HL-60 (cell line): ENCODE data around the gene DPEP1.

ENCODE experiments used
- DNase-seq, 2 experiments: peaks; one replicate each; pipeline ENCODE4 v3.0.0-alpha.2; 2010 to 2020; ENCODE audit warnings: low read depth in 1 of 2, low spot score in 1 of 2
- H3K27ac ChIP-seq: fragments of 250-450 bp; sonication (Bioruptor Pico); replicated peaks from 2 replicates; pipeline ENCODE4 v1.5.1; 2020; ENCODE audit warnings: mild to moderate bottlenecking, moderate library complexity
- H3K27me3 ChIP-seq: fragments of 250-450 bp; sonication (Bioruptor Pico); 2 replicates; pipeline ENCODE4 v1.5.1; 2021; ENCODE audit warnings: mild to moderate bottlenecking, moderate library complexity; ENCODE audit not compliant: insufficient read depth, poor library complexity, severe bottlenecking
- H3K4me3 ChIP-seq: replicated peaks from 2 replicates; pipeline ENCODE4 v1.5.1; 2011; ENCODE audit warnings: mild to moderate bottlenecking, control low read depth, low read length; ENCODE audit not compliant: insufficient read depth
- GABPA ChIP-seq: IDR thresholded peaks from 2 replicates; pipeline ENCODE4 v1.6.1; 2012; ENCODE audit warnings: low read depth
- POLR2AphosphoS5 ChIP-seq: IDR thresholded peaks from 2 replicates; pipeline ENCODE4 v1.6.1; 2012; ENCODE audit warnings: low read depth
- SPI1 ChIP-seq: IDR thresholded peaks from 2 replicates; pipeline ENCODE4 v1.6.1; 2012; ENCODE audit warnings: low read depth, mild to moderate bottlenecking, borderline replicate concordance
- TF ChIP-seq, protein P1 (sequence below): IDR thresholded peaks from one replicate; pipeline ENCODE4 v1.5.1; 2011; ENCODE audit warnings: low read length, control low read depth, inconsistent platforms; ENCODE audit not compliant: insufficient read depth
- TF ChIP-seq, protein P2 (sequence below): IDR thresholded peaks from 2 replicates; pipeline ENCODE4 v1.6.1; 2012; ENCODE audit warnings: low read depth; ENCODE audit not compliant: insufficient replicate concordance

The DPEP1 gene

DNA sequence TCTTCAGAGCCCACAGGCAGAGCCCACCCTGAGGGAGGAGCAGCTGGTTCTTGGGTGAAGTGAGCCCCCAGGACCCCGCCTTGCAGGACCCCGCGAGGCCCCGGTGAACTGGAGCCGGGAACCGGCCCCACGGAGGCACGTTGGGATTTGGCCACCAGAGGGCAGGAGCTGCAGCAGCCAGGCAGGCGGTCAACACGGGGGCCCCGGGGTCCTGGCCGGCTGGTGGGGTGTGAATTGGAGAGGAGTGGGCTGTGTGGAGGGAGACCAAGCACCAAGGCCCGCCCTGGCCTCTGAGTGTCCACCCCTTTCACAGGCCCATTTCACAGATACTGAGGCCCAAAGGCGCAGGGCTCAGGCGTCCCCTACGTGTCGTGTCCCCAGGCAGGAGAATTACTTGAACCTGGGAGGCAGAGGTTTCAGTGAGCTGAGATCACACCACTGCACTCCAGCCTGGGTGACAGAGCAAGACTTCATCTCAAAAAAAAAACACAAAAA, 2.2 kb downstream of the DPEP1 start:
- Histone ChIP-seq H3K4me3 (no peak overlapping the region), H3K27ac (no peak overlapping the region), H3K27me3 (no peaks in the 10 kb centered on the region)
- no peak for DNase-seq
- TF ChIP-seq, protein P1, sequence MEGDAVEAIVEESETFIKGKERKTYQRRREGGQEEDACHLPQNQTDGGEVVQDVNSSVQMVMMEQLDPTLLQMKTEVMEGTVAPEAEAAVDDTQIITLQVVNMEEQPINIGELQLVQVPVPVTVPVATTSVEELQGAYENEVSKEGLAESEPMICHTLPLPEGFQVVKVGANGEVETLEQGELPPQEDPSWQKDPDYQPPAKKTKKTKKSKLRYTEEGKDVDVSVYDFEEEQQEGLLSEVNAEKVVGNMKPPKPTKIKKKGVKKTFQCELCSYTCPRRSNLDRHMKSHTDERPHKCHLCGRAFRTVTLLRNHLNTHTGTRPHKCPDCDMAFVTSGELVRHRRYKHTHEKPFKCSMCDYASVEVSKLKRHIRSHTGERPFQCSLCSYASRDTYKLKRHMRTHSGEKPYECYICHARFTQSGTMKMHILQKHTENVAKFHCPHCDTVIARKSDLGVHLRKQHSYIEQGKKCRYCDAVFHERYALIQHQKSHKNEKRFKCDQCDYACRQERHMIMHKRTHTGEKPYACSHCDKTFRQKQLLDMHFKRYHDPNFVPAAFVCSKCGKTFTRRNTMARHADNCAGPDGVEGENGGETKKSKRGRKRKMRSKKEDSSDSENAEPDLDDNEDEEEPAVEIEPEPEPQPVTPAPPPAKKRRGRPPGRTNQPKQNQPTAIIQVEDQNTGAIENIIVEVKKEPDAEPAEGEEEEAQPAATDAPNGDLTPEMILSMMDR: peak; percentile 4
- TF ChIP-seq GABPA: no peak
- TF ChIP-seq, protein P2, sequence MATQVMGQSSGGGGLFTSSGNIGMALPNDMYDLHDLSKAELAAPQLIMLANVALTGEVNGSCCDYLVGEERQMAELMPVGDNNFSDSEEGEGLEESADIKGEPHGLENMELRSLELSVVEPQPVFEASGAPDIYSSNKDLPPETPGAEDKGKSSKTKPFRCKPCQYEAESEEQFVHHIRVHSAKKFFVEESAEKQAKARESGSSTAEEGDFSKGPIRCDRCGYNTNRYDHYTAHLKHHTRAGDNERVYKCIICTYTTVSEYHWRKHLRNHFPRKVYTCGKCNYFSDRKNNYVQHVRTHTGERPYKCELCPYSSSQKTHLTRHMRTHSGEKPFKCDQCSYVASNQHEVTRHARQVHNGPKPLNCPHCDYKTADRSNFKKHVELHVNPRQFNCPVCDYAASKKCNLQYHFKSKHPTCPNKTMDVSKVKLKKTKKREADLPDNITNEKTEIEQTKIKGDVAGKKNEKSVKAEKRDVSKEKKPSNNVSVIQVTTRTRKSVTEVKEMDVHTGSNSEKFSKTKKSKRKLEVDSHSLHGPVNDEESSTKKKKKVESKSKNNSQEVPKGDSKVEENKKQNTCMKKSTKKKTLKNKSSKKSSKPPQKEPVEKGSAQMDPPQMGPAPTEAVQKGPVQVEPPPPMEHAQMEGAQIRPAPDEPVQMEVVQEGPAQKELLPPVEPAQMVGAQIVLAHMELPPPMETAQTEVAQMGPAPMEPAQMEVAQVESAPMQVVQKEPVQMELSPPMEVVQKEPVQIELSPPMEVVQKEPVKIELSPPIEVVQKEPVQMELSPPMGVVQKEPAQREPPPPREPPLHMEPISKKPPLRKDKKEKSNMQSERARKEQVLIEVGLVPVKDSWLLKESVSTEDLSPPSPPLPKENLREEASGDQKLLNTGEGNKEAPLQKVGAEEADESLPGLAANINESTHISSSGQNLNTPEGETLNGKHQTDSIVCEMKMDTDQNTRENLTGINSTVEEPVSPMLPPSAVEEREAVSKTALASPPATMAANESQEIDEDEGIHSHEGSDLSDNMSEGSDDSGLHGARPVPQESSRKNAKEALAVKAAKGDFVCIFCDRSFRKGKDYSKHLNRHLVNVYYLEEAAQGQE: no peak

DNA sequence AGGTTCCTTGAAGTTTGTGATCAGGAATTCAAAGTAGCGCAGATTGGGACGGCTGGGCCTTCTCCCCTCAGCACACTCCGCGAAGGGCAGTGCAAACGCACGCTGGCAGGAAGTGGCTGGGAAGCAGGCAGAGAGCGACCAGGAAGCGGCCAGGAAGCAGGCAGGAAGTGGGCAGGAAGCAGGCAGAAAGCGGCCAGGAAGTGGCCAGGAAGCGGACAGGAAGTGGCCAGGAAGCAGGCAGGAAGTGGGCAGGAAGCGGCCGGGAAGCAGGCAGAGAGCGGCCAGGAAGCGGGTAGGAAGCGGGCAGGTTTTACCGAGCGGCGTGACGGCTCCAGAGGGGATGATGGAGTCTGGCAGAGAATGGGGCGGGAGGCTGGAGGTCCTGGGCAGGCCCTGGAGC, 3.2 kb downstream of the DPEP1 start:
- H3K27ac ChIP-seq: no peak overlapping the region
- TF ChIP-seq SPI1: no peak
- TF ChIP-seq, protein P1: no peak
- no peak for TF ChIP-seq POLR2AphosphoS5
- TF ChIP-seq, protein P2: no peak
- no peak for TF ChIP-seq GABPA

DNA sequence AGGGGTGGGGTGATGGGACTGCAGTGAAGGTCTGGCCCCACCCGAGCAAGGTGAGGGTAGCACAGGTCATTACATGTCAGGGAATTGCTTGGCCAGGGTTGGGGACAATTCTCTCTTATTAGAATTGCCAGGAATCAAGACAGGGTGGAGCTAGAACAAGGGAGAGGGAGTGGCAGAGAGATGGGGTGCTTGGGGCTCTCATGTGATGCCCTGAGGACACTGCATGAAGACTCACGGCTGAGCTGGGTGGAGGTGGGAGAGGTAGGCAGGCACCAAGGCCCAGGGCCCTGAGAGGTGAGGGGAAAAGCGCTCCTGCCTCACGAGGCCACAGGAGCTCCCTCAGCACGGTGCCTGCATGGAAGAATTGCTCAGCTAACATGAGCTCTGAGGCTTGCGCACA, 3.6 kb downstream of the DPEP1 start:
- Histone ChIP-seq H3K27me3 (no peaks in the 10 kb centered on the region), H3K27ac (no peak overlapping the region), H3K4me3 (no peak overlapping the region)
- no peak for DNase-seq
- TF ChIP-seq, protein P1: no peak
- TF ChIP-seq POLR2AphosphoS5: no peak

More for the DNA sequence above, 3.2 kb downstream of the DPEP1 start:
- DNase-seq: no peak
- Histone ChIP-seq H3K27me3 (no peaks in the 10 kb centered on the region), H3K4me3 (no peak overlapping the region)
